ENCODE measurements around the gene DTNA. TPM values are rescaled to one million over a fixed set of nuclear protein-coding genes. Genes with fewer than 3 reads are reported as not detected.

DTNA gene
- total RNA-seq, 1 donor from 2014 or later, result 55.7 TPM

GRCh38 chr18:34805878-34806351 lies 95.8 kb downstream of the DTNA start:
- no peak for DNase-seq (ENCODE audit: low spot score)

- DNase-seq (ENCODE audit: low spot score), result no peak
Measured at GRCh38 chr18:34806527-34806926, 96.4 kb downstream of the DTNA start.

- DNase-seq (ENCODE audit: low spot score), result no peak
Measured at GRCh38 chr18:34807106-34807796, 97.2 kb downstream of the DTNA start.

- DNase-seq (ENCODE audit: low spot score), result no peak
Measured at GRCh38 chr18:34808389-34808788, 98.3 kb downstream of the DTNA start.

GRCh38 chr18:34809451-34810072 lies 99.5 kb downstream of the DTNA start:
- no peak for DNase-seq (ENCODE audit: low spot score)

- no peak for DNase-seq (ENCODE audit: low spot score)
Measured at GRCh38 chr18:34816183-34816582, 106.1 kb downstream of the DTNA start.

- no peak for DNase-seq (ENCODE audit: low spot score)
Measured at GRCh38 chr18:34817636-34818035, 107.5 kb downstream of the DTNA start.

- DNase-seq (ENCODE audit: low spot score), result no peak
Measured at GRCh38 chr18:34818064-34818463, 108.0 kb downstream of the DTNA start.

GRCh38 chr18:34820360-34821065 lies 110.4 kb downstream of the DTNA start:
- no peak for DNase-seq (ENCODE audit: low spot score)

GRCh38 chr18:34821669-34822210 lies 111.6 kb downstream of the DTNA start:
- no peak for DNase-seq (ENCODE audit: low spot score)

GRCh38 chr18:34828093-34828492 lies 118.0 kb downstream of the DTNA start:
- no peak for DNase-seq (ENCODE audit: low spot score)

GRCh38 chr18:34834897-34835296 lies 124.8 kb downstream of the DTNA start:
- no peak for DNase-seq (ENCODE audit: low spot score)

- DNase-seq (ENCODE audit: low spot score), result no peak
Measured at GRCh38 chr18:34835466-34835865, 125.4 kb downstream of the DTNA start.

GRCh38 chr18:34837769-34838272 lies 127.7 kb downstream of the DTNA start:
- no peak for DNase-seq (ENCODE audit: low spot score)

- no peak for DNase-seq (ENCODE audit: low spot score)
Measured at GRCh38 chr18:34838669-34839068, 128.6 kb downstream of the DTNA start.

GRCh38 chr18:34840256-34840826 lies 130.2 kb downstream of the DTNA start:
- no peak for DNase-seq (ENCODE audit: low spot score)

GRCh38 chr18:34841891-34842290 lies 131.8 kb downstream of the DTNA start:
- no peak for DNase-seq (ENCODE audit: low spot score)

GRCh38 chr18:34844072-34844471 lies 134.0 kb downstream of the DTNA start:
- DNase-seq (ENCODE audit: low spot score), result no peak

GRCh38 chr18:34844732-34845459 lies 134.8 kb downstream of the DTNA start:
- DNase-seq (ENCODE audit: low spot score), result no peak

- no peak for DNase-seq (ENCODE audit: low spot score)
Measured at GRCh38 chr18:34847408-34847807, 137.3 kb downstream of the DTNA start.

GRCh38 chr18:34848156-34848555 lies 138.1 kb downstream of the DTNA start:
- no peak for DNase-seq (ENCODE audit: low spot score)
